Breast epithelium (tissue), 4 donors: ENCODE results near the gene PLD5. TPM values are rescaled to one million over a fixed set of nuclear protein-coding genes. Genes with fewer than 3 reads are reported as not detected.

Source experiments
- DNase-seq, 2 donors: peaks; one replicate each; pipeline ENCODE4 v3.0.0-alpha.2; 2019; ENCODE audit warnings: low spot score in 2 of 2
- H3K27ac ChIP-seq, 2 donors: fragments of 200-600 bp; sonication (generic) in 1 of 2; one replicate each; pipeline ENCODE4 v1.5.1; 2016 to 2019; ENCODE audit warnings: mild to moderate bottlenecking in 1 of 2
- H3K27me3 ChIP-seq, 2 donors: fragments of 200-600 bp; sonication (generic) in 1 of 2; one replicate each; pipeline versions ENCODE4 v1.5.1 to v1.6.0; 2017 to 2019; ENCODE audit warnings: control low read depth in 1 of 2, mild to moderate bottlenecking in 1 of 2
- H3K36me3 ChIP-seq: fragments of 200-600 bp; one replicate; pipeline ENCODE4 v1.5.1; 2019
- H3K4me1 ChIP-seq, 2 donors: fragments of 200-600 bp; sonication (generic); one replicate each; pipeline ENCODE4 v1.5.1; 2016 to 2019; ENCODE audit warnings: control low read depth in 1 of 2
- H3K4me3 ChIP-seq, 3 donors: fragments of 200-600 bp; sonication (generic); 1 replicate in 2 of 3; 2 replicates in 1 of 3; pipeline ENCODE4 v1.5.1; 2016 to 2019; ENCODE audit warnings: mild to moderate bottlenecking in 3 of 3, moderate library complexity in 2 of 3
- H3K9me3 ChIP-seq, 2 donors: fragments of 200-600 bp; sonication (generic) in 1 of 2; one replicate each; pipeline ENCODE4 v1.5.1; 2016 to 2019; ENCODE audit warnings: control low read depth in 1 of 2
- POLR2A ChIP-seq: fragments of 450-650 bp; IDR thresholded peaks from one replicate; pipeline ENCODE4 v1.6.1; 2016; ENCODE audit warnings: antibody characterized with exemption, mild to moderate bottlenecking, moderate library complexity
- POLR2AphosphoS5 ChIP-seq, 3 donors: sonication (generic); formaldehyde crosslinking; IDR thresholded peaks; one replicate each; pipeline ENCODE4 v1.6.1; 2017; ENCODE audit warnings: antibody characterized with exemption in 3 of 3
- intact Hi-C: fragments of 100-400 bp; cut with DNase I; formaldehyde crosslinking; loops from one replicate; pipeline ENCODE4 v1.15.1; 2023; ENCODE audit warnings: low total_unique reads
- total RNA-seq, 3 donors: library from RNA; depleted of rRNA; stranded (reverse); fragments of >200 nt; gene quantifications; one replicate each; pipeline ENCODE4 v1.1.0, GENCODE V29; 2016
- TF ChIP-seq, protein P1 (sequence below), 3 donors: fragments of 450-650 bp; IDR thresholded peaks; one replicate each; pipeline ENCODE4 v1.5.1; 2016 to 2017; ENCODE audit warnings: antibody characterized with exemption in 3 of 3, mild to moderate bottlenecking in 3 of 3, moderate library complexity in 3 of 3

The PLD5 gene
- total RNA-seq, 3 donors from 2014 or later, result 0.32 to 0.98 (median 0.44) TPM

DNA sequence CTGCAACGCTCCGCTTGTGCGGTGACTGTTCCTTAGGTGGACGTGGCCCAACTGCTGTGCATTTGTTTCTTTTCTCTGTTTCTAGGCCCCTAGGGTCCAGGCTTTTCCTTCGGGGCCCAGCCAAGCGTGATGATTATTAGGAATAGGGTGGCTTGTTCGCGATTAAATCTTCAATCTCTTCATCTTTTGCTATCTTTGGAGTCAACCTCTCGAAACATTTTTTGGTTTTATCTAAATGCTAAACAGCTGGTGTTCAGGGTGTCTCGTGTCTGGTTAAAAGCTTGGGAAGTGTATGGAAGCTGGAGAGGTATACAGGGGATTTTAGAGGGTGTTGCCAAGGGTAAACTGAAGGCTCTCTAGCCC lies 844 bp upstream of the PLD5 start:
- intact Hi-C loops, result no loop called here
- Histone ChIP-seq H3K4me1 (peaks cover 0 to 9% of the 10 kb centered on the region in 2 donors), H3K9me3 (no peaks in the 10 kb centered on the region), H3K4me3 (peak overlapping the region; percentile 32 to 68 (median 49)), H3K27ac (no peak overlapping the region), H3K36me3 (no peaks in the 10 kb centered on the region), H3K27me3 (peaks cover 0 to 45% of the 10 kb centered on the region in 2 donors)
- DNase-seq, result no peak
- TF ChIP-seq, protein P1, sequence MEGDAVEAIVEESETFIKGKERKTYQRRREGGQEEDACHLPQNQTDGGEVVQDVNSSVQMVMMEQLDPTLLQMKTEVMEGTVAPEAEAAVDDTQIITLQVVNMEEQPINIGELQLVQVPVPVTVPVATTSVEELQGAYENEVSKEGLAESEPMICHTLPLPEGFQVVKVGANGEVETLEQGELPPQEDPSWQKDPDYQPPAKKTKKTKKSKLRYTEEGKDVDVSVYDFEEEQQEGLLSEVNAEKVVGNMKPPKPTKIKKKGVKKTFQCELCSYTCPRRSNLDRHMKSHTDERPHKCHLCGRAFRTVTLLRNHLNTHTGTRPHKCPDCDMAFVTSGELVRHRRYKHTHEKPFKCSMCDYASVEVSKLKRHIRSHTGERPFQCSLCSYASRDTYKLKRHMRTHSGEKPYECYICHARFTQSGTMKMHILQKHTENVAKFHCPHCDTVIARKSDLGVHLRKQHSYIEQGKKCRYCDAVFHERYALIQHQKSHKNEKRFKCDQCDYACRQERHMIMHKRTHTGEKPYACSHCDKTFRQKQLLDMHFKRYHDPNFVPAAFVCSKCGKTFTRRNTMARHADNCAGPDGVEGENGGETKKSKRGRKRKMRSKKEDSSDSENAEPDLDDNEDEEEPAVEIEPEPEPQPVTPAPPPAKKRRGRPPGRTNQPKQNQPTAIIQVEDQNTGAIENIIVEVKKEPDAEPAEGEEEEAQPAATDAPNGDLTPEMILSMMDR (IDR thresholded peaks at IDR 0.05), result no peak
- no peak for TF ChIP-seq POLR2A
- no peak for TF ChIP-seq POLR2AphosphoS5 (IDR thresholded peaks at IDR 0.05)

DNA sequence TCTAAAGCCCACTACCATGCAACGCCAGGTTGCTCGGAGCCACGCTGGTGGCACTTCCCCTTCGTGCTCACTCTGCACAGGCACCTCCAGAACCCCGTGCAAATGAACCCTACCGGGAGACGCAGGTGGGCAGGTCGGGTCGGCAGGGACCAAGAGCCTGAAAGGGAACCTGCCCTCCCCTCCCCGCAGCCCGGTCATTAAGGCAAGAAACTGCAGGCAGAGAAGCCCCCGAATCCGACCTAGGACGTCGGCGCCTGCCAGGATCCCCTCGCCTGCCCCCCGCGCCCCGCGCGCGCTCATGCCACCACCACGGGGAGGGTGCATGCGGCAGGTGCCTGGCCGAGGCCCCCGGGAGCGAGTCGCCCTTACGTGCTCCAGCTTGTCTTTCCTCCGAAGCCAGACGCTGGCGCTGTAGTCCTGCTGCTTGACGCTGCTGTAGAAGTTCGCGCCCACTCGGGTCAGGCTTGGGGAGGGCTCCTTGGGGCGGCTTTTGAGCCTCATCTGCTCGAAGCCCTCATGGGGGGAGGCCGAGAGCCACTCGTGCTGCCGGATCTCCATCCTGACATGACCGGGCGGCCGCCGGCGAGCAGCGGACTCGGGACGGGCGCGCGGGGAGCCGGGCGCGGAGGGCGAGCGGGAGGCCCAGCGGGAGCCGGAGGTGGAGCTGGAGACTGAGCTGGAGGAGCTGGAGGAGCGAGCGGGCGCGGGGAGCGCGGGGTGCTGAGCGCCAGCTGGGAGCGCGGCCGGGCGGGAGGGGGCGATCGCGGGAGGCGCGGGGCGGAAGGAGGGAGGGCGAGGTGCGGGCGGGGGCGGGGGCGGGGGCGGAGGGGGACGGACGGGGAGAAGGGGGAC lies 552 bp downstream of the PLD5 start:
- Histone ChIP-seq H3K9me3 (no peaks in the 10 kb centered on the region), H3K27me3 (peaks cover 0 to 45% of the 10 kb centered on the region in 2 donors), H3K4me3 (peak overlapping the region; percentile 32 to 68 (median 49)), H3K27ac (no peak overlapping the region), H3K36me3 (no peaks in the 10 kb centered on the region), H3K4me1 (peaks cover 0 to 9% of the 10 kb centered on the region in 2 donors)
- intact Hi-C loops, result no loop called here
- peak; percentile 18 to 50 for DNase-seq
- TF ChIP-seq POLR2A, result no peak
- no peak for TF ChIP-seq POLR2AphosphoS5 (IDR thresholded peaks at IDR 0.05)
- TF ChIP-seq, protein P1 (IDR thresholded peaks at IDR 0.05), result no peak

DNA sequence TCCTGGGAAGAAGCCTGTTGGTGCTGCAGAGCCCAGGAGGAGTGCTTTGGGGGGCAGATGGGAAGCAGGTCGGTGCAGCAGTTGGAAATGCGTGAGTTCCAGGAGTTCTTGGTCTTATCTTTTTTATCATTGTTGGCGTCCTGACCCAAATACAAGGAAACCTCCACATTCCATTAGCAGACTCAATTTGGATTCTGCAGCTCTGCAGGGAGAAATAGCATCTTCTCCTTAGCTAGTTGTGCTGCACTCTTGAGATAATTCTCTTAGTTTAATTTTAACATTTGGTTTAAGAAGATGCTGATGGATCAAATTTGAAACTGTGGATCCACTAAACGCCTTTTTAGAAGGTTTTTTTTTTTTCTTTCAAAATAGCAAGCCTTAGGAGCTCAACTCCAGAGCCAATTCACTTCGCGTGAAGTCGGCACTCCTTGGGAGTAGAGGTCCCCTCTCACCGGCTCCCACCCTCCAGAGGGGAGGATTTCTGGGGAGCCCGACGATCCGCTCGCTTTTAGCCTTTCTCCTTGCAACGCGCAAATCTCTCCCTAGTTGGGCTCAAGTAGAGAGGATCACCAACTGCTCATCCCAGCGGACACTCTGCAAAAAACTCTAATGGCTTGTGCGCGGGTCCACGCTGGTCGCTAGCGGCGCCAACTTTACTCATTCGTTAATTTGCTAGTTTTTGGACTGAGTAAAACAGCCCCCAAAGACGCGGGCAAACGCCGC lies 1.3 kb downstream of the PLD5 start:
- H3K4me1 ChIP-seq, result peaks cover 0 to 9% of the 10 kb centered on the region in 2 donors
- TF ChIP-seq, protein P1 (IDR thresholded peaks at IDR 0.05), result no peak
- no peak for TF ChIP-seq POLR2AphosphoS5 (IDR thresholded peaks at IDR 0.05)
- no peak for TF ChIP-seq POLR2A
- H3K4me3 ChIP-seq, result peak overlapping the region in 2 of 3 donors; percentile 49 to 68
- H3K27me3 ChIP-seq, result peaks cover 0 to 45% of the 10 kb centered on the region in 2 donors
- H3K36me3 ChIP-seq, result no peaks in the 10 kb centered on the region
- no peak overlapping the region for H3K27ac ChIP-seq
- intact Hi-C loops, result no loop called here
- DNase-seq, result no peak
- no peaks in the 10 kb centered on the region for H3K9me3 ChIP-seq

DNA sequence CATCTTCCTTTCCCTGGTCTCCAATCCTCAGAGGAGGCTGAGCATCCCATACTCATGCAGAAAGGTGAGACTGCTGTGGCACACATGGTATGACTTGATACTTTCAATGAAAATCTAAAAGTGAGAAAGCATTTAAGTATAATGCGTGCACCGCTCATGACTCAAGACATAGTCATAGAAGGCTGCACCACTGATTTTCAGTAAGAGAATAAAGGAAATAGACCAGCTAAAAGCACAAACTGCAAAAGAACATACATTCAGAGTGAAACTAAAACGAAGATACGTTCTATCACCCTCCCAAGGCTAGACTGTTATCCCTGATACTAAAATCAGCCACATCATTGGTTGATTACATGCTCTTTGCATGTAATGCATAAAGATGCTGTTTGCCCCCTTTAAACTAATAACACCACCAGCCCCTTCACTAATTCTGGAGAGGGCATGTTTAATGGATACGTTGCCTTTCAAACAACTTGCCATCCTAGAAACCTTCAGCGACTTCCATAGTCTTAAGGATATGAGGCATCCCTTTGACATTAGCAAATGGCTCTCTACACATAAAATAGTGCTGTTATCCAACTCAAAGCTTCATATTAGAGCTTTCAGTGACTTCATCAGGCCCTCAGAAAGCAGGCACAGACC lies 2.1 kb downstream of the PLD5 start:
- TF ChIP-seq POLR2A, result no peak
- TF ChIP-seq POLR2AphosphoS5 (IDR thresholded peaks at IDR 0.05), result no peak
- TF ChIP-seq, protein P1 (IDR thresholded peaks at IDR 0.05), result no peak
- Histone ChIP-seq H3K9me3 (no peaks in the 10 kb centered on the region), H3K27ac (no peak overlapping the region), H3K36me3 (no peaks in the 10 kb centered on the region), H3K4me3 (no peak overlapping the region), H3K4me1 (peaks cover 0 to 9% of the 10 kb centered on the region in 2 donors), H3K27me3 (peaks cover 0 to 45% of the 10 kb centered on the region in 2 donors)
- intact Hi-C loops, result no loop called here
- no peak for DNase-seq
